GM21381 (cell line): Measurements from ENCODE around the gene ATP6AP1.
"Not testable (repeated sequence)": the region's sequence is repeated elsewhere in the genome, so short reads cannot be mapped to it uniquely, and the experiment has no call there.

ENCODE experiments used
- ATAC-seq: cut with Tn5 transposase; IDR thresholded peaks from one replicate; pipeline ENCODE4 v1.9.1; 2021; ENCODE audit warnings: mild to moderate bottlenecking, moderate library complexity; ENCODE audit not compliant: unreplicated experiment

The ATP6AP1 gene

DNA sequence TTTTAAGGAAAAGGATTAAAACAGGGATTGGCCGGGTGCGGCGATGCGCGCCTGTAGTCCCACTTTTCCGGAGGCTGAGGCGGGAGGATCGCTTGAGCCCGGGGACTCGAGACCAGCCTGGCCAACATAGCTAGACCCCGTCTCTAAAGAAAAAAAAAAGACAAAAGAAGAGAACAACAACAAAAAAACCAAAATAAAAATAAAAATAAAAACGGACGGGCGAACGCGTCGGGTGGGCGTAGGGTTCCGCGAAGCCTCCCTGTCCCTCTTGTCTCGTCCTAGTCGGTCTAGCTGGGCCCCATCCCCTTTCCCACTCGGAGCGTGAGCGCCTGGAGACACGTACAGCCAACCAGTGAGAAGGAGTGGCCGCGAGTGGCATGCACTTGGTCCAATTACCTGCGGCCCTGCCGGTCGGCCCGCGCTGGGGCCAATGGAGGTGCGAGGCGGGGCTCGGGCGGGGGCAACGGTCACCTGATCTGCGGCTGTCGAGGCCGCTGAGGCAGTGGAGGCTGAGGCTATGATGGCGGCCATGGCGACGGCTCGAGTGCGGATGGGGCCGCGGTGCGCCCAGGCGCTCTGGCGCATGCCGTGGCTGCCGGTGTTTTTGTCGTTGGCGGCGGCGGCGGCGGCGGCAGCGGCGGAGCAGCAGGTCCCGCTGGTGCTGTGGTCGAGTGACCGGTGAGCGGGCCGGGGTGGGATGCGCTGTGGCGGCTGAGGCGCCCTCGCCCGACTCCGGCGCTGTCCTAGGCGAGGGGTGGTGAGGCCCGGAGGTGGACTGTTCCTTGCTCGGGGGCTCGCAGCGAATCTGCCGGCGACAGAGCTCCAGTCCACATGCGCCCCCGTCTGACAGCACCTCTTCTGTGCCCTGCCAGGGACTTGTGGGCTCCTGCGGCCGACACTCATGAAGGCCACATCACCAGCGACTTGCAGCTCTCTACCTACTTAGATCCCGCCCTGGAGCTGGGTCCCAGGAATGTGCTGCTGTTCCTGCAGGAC lies at the start of gene ATP6AP1:
ATP6AP1 (plus strand) TSS at position 502 of the 996 bp plus-strand sequence; CDS start at position 518, 16 bp downstream.
- ATAC-seq = peak; percentile 97

GRCh38 chrX:154378799-154379568 lies 49.5 kb upstream of the ATP6AP1 start, which contains the start of gene EMD:
Gene EMD, plus strand, starts transcription at chrX:154379295. Its CDS starts 190 bp downstream, at chrX:154379485.
- peak; percentile 77 for ATAC-seq

GRCh38 chrX:154379569-154379951 lies 48.9 kb upstream of the ATP6AP1 start:
- ATAC-seq = no peak

- no peak for ATAC-seq
Measured at GRCh38 chrX:154380153-154380552, 48.3 kb upstream of the ATP6AP1 start.

DNA sequence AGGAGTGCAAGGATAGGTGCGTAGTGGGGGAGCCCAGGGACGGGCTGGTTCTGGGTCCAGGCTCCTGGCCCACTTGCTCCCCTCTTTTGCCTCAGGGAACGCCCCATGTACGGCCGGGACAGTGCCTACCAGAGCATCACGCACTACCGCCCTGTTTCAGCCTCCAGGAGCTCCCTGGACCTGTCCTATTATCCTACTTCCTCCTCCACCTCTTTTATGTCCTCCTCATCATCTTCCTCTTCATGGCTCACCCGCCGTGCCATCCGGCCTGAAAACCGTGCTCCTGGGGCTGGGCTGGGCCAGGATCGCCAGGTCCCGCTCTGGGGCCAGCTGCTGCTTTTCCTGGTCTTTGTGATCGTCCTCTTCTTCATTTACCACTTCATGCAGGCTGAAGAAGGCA lies 47.7 kb upstream of the ATP6AP1 start:
- no peak for ATAC-seq

DNA sequence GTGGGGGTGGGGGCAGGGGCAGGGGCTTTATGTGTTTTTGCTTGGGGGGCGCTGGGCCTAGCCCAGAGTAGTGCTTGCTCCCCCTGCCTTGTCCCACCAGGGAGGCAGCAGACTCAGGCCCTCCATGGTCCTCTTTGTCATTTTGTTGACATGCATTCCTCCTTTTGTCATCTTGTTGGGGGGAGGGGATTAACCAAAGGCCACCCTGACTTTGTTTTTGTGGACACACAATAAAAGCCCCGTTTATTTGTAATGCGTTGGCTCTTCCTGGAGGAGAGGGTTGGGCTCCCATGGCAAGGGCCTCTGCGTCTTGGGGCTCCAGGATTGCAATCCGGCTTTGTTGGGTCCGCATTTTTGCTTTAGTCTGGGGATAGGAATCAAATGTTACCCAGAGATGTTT lies 47.2 kb upstream of the ATP6AP1 start:
- ATAC-seq = no peak

DNA sequence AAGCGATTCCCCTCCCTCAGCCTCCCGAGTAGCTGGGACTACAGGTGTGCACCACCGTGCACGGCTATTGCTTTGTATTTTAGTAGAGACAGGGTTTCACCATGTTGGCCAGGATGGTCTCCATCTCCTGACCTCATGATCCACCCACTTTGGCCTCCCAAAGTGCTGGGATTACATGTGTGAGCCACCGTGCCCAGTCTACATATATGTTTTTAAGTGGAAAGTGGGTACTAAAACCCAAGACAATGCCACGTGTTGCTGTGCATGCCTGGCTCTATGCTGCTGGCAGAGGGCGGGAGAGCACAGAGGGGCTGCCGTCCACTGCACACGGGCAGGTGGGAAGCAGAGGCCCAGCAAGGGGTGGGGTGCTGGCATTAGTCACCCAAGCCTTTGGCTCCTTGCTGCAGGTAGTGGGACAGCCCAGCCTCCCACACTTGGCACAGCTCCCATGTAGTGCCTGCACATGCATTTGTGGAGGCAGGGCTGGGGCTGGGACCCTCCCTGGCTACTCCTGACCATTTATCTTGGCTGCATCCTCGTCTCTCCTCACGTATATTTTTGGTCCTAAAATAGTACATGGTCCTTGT lies 45.9 kb upstream of the ATP6AP1 start:
- no peak for ATAC-seq

GRCh38 chrX:154383359-154384283 lies 44.9 kb upstream of the ATP6AP1 start:
- ATAC-seq = no peak

DNA sequence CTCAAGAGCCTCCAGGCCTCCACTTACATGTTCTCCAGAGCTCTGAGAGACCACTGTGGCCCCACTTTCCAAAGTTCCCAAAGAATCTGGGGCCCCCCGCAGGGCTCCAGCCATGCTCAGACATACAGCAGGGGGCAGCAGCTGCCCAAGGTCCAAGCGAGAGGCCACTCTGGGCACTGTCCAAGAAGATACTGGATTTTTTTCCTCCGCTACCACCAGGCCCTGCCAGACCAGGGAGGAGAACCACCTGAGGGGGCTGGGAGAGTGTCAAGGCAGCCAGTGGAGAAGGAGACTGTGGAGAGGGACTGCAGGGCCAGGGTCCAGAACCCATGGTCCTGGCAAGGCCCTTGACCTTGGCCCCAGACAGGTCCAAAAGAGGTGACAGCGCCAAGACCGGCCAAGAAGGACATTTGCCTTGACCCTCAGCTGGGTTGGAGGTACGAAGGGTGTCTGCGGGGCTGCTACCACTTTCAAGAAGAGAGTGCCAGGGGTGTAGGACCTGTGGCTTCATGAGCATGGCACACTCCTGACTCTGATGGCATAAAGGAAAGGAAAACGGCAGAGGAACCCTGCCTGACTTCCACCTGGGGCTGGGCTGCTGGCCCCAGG lies 44.1 kb upstream of the ATP6AP1 start:
- no peak for ATAC-seq

GRCh38 chrX:154388094-154388493 lies 40.4 kb upstream of the ATP6AP1 start:
- peak; percentile 31 for ATAC-seq

- ATAC-seq = peak; percentile 15
Measured at GRCh38 chrX:154388649-154389048, 39.8 kb upstream of the ATP6AP1 start.

- peak; percentile 64 for ATAC-seq
Measured at GRCh38 chrX:154389812-154390747, 38.4 kb upstream of the ATP6AP1 start.

DNA sequence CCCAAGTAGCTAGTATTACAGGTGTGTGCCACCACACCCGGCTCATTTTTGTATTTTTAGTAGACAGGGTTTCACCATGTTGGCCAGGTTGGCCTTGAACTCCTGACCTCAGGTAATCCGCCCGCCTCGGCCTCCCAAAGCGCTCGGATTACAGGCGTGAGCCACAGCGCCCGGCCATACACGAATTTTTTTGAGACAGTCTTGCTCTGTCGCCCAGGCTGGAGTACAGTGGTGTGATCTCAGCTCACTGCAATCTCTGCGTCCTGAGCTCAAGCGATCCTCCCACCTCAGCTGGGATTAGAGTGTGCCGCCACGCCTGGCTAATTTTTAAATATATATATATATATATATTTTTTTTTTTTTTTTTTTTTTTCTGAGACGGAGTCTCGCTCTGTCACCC lies 32.1 kb upstream of the ATP6AP1 start:
- ATAC-seq = not testable (repeated sequence)

GRCh38 chrX:154396973-154397887 lies 31.2 kb upstream of the ATP6AP1 start:
- peak; percentile 53 for ATAC-seq

- peak; percentile 81 for ATAC-seq
Measured at GRCh38 chrX:154397888-154398667, 30.4 kb upstream of the ATP6AP1 start, which contains the start of gene RPL10. Gene RPL10, plus strand, starts transcription at chrX:154398377. Its CDS starts 143 bp downstream, at chrX:154398520.

DNA sequence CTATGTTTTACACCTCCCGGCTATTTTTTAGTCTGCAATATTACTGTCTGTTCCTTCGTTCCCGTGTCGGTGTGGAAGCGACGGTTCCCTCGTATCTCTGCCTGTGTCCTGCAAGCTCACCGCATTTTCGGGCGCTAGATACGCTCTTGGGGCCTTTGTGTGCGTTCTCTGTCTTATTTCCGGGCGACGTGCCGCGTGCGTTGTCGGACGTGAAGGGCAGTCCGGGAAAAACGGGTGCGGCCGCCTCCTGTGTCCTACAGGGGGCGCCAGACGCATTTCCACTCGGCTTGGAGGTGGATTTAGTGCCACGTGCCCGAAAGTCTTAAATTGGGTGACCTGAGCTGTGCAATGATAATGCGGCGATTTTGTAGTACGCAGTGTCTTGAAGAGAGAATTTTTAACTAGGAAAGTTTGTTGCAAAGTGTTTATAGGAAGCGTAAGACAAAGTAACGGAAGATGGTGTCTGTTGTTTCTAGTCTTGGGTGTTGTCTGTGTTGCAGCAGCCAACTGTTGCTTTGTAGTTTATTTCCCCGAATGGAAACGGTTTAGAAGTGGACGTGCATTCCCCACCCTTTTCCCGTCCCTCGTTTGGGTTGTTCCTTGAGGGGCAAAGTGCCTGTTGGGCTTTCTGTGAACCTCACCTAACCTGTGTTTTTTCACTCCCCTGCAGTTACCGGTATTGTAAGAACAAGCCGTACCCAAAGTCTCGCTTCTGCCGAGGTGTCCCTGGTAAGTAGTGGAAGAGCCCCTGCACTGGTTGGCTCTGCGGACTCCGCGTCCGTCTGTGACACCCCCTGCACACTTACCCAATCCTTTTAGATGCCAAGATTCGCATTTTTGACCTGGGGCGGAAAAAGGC lies 29.6 kb upstream of the ATP6AP1 start:
- peak; percentile 28 for ATAC-seq
